ENCODE data around the gene TUBGCP3.

The TUBGCP3 gene

DNA sequence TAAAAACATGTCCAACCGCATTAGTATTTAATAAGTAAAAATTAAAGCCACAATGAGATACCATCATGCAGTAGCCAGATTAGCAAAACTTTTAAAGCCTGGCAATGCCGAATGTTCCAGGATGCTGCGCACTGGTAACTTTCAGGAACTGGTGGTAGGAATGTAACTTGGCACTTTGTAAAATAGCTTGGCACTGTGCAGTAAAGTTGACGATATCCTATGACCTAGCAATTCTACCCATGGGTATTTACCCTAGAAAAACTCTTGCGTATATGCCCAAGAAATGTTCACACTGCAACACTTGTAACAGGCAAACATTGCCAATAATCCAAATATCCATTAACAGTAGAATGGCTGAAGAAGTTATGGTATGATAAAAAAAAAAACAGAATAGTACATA lies 114.1 kb downstream of the TUBGCP3 start:
- no peak for DNase-seq

GRCh38 chr13:112469071-112469745 lies 118.7 kb downstream of the TUBGCP3 start:
- DNase-seq: no peak

DNA sequence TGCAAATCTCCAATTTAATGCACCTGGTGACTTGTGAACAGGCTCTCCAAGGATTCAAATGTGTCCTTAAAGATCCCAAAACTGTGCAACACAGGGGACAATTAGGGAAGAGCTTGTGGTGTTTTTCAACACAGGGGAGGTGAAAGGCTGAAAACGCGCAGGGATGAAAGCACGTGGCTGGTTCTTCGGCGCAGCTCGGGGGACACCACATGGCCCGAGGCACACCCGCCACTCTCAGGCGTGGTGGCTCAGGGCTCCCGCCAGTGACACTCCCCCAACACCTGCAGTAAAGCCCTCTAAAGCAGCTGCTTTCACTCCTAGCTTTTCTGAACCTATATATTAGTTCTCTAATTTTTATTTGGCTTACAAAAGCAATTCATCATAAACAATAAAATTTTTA lies 119.9 kb downstream of the TUBGCP3 start:
- DNase-seq: no peak

GRCh38 chr13:112467236-112467635 lies 120.7 kb downstream of the TUBGCP3 start:
- DNase-seq: no peak

DNA sequence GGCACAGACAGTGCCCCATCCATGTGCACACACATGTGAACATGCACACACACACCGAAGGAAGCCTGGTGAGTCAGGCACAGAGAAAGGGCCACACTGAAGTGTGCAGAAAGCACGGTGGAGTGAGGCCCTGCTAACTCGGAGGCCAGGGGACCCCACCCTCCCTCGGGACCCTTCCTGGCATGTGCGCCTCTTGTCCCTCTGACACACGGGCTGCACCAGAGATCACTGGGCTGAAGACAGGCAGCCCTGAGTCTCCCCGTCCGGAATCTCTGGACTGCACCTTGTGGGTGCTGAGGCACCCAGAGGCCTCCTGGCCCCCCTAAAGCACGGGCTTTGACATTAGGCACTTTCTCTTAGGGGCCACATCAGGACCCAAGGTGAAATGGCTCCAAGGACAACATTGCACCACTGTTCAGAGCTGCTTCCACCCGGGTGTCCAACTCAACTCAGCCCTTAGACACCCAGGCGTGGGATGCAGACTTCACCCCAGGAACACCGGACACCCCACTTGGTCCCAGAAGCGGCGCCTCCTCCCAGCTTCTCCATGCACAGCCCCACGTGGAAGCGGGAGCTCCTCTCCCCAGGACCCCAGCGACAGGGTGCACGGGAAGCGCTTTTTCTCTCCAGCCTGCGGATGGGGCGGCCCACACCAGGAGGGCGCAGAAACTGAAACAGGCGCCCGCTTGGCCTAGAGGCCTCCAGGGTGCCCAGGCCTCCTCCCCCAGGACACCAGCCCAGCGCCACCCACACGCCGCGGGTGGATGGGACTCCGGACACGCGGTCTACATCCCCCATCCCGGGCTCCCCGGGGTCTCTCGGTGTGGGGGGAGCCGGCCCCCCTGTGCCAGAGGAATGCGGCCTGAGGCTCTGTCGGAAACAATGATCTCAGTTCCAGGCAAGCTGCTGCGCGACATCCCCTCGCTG lies 121.6 kb downstream of the TUBGCP3 start:
- DNase-seq: no peak

DNA sequence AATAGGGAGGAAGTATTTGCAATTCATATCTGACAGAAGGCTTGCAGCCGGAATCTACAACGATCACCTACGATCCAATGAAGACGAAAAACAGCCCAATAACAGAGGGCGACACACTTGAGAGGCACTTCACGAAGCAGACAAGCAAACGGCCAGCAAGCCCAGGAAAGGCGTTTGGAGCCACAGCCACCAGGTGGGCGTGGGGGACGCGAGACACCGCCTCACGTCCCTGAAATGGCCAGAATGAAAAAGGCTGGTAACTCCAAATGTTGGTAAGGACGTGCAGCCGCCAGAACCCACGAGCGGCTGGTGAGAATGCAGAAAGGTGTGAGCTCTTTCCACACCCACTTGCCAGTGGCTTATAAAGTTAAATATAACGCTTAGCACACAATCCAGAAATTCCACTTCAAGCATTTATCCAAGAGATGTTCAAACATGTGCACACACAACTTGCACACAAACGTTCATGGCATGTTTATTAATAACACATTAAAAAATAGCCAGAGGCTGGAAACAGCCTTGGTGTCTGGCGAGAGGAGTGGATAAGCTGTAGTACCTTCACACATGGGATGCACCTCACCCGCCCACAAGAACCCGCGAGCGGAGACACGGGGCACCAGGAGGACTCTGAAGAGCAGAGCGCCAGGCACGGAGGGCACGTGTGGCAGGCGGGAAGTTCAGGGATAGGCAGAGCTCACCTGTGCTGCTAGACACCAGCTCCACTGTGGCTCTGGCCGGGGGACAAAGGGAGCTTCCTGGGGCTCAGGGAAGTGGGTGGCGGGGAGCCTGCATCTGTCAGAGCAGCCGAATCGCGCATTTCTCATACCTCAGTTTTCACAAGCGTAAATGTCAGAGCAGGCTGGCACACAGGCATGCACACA lies 122.5 kb downstream of the TUBGCP3 start:
- peak in 1 of 2 experiments; percentile 10 for DNase-seq

DNA sequence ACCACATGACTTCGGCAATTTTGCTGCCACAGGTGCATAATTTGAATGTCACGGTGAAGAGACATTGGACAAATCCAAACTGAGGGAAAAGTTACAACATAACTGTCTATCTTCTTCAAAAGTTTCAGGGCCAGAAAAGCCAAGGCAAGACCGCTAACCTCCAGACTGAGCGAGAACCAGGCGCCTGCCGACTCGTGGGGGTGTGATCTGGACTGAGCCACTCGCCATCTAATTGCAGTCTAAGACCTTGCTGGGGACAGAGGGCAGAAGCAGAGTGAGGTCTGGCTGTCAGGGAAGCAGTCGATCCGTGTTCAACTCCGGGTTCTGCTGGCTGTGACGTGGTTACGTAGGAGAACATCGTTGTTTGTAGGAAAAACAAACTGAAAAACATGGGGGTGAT lies 123.2 kb downstream of the TUBGCP3 start:
- DNase-seq: peak in 1 of 2 experiments; percentile 7

DNA sequence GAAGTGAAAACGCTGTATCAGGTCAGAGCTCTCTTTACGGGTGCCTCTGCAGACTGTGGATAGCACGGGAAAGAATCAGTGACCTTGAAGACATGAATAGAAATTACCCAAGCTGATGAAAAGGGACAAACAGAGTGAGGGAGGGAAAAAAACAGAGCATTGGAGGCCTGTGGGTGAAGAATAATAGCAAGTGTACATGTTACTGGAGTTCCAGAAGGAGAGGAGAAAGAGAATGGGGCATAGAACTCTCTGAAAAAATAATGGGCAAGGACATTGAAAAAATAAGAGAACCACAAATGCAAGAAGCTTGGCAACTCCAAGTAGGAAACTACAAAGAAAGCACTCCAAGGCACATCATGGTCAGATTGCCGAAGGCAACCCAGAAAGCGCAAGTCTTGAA lies 125.5 kb downstream of the TUBGCP3 start:
- no peak for DNase-seq

DNA sequence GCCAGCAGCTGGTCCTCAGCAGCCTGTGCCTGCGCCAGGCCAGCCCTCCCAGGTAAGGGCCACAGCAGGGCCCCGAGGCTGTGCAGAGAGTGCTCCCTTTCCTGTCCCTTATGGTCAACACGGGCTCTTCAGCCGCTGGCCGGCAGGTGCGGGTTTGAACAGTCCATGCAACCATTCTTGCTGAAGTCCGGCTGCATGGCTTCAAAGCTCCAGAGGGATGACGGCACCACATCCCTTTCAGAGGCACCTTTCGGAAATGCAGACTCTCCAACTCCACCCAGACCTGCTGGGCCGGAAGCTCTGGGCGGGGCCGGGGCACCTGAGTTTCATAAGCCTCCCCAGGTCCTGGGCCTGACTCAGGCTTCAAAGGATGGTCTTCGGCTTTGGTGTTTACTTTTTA lies 130.5 kb downstream of the TUBGCP3 start:
- DNase-seq: no peak

GRCh38 chr13:112457081-112457480 lies 130.9 kb downstream of the TUBGCP3 start:
- DNase-seq: no peak

DNA sequence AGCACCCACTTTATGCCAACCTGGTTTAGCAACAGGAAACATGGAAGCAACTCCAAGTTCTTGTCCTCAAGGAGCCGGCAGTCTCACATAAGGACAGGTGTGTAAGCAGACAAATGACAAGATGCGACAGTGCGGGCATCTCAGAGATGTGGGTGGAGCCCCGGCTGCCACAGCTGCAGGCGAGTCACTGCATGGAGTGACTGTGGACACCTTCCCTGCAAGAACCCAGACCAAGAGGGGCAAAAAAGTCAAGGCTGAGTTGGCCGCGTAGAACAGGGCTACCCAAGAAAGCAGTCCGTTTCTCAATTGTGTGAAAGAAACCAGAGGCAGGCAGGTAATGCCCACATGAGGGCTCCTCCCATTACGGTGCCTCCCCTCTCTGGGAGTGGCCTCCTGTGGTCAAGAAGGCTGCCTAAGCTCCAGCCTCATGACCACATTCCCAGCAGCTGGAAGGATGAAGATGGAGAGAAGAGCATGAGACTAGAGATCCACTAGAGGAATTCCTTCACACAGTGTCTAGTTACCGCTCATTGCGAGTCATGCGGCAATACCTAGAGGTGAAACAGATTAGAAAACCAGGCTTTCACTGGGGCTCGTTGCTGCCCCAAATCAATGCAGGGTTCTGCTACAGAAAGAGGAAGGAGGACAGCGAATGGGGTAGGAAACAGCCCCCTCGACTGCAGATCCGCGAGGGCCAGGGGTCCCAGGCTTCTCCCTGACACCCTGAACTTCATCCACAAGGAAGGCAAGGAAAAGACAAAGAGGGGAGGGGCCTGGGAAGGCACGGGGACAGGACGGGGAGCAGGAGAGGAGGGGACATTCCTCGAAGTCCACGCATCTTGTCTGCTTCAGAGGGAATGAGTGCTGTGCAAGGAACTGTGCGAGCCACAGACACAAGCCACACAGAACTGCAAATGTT lies 131.6 kb downstream of the TUBGCP3 start:
- no peak for DNase-seq

DNA sequence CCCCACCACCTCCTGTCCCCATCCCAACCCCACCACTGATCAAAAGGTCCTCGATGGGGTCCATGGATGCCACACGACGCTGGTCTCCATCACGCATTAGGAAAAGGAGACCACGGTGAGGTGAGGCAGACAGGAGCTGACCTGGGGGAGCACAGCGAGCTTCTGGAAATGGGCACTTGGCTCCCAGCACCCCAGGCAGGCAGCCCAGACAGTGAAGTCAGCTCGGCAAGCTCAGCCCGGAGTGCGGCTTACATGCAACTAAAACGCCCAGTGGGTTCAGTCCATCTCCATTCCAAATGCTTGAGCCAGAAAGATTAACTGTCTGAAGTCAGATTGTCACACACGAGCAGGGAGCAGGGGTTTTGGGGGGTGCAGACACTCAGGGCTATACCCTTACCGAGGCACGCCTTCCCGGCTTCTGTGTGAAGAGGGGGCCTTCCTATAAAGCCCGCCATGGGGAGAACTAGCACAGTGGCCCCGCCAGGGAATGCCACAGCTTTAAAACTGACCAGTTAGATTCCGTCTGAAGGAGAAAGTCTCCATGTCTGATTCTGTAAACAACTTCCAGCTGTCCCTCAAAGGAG lies 132.4 kb downstream of the TUBGCP3 start:
- no peak for DNase-seq

DNA sequence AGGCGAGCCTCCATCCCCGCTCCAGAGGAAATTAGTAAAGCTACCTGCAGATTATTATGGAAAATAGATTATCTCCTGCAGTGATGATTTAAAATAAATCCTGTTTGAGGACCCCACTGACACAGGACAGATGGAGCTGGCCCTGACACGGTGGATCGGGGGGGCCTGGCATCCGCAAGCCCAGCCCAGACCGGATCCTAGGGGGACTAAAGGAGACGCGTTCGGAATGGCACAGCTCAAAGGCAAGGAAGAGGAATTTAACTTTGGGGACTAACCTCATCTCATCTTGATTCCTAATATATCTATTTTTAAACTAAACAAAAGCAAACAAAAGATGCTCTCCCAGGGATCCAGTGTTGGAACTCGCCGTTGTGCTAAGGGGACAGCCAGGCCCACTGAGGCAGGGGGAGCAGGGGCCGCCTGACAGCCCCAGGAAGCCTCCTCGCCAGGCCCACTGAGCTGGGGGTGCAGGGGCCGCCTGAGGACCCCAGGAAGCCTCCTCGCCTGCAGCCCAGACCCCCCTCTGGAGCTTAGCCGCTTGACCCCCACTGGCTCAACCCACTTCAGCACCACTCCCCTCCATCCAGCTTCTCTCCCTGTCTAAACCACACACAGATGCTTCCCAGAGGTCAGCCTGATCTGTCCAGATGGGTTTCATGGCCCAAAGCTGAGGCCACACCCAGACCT lies 133.2 kb downstream of the TUBGCP3 start:
- DNase-seq: no peak

GRCh38 chr13:112453874-112454647 lies 133.9 kb downstream of the TUBGCP3 start:
- DNase-seq: no peak

DNA sequence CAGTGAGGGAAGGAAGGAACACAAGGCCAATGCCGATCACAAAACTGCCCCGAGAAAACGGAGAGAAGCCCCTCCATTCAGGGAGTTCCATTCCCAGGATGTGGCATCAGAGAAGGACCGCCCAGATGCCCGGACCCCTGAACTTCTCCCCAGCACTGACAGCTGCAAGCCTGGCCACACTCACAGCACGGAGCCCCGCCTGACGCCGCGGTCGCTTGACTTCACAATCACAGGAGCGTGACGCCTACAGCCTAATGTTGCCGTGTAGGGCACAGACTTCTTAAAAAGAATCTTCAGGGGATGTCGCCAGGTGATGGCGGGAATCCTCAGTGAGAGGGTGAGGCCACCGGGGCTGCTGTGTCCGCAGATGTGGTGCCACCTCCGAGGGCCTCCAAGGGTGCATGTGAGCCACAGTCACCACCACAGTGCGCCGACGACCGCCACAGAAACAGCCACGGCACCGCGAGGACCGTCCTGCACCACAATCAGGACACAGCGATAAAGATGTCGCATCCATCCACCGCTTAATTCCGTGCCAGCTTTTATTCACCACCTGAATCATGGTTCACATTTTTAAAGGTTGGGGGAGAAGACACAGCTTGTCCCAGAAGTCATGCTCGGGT lies 134.6 kb downstream of the TUBGCP3 start:
- DNase-seq: no peak

DNA sequence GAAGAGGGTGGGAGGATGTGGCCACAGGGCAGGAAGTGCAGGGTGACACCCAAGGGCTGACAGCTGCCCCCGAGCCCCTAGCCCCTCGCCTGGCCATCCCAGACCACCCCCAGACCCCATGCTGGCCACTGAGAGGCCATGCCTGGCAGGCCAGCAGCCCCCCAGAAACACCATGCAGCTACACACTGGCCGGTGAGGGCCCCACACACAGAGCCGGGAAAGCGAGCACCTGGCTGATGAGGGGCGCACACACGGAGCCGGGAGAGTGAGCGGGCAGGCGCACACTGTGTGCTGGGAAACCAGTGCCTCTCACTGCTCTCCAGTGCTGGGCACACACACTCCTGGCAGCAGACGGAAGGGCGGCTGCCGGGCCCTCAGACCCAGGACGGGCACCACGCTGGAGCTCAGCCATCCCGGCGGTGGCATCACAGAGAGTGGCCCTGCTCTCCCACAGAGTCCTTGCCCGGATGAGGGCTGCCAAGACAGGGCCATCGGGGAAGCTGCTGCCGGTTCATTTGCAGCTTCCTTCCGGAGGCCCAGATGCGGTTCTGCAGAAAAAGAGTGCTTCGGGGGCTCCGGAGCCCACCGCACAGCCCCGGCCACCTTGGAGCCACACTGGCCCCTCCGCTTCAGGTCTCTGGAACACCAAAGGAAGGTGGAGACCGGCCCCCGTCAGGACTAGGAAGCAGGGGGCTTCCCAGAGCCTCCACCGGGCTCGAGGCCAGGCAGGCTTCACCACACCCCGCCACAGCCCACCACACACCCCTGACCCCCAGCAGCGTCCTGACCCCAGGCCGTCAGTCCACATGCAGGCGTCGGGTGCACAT lies 135.4 kb downstream of the TUBGCP3 start:
- DNase-seq: no peak

DNA sequence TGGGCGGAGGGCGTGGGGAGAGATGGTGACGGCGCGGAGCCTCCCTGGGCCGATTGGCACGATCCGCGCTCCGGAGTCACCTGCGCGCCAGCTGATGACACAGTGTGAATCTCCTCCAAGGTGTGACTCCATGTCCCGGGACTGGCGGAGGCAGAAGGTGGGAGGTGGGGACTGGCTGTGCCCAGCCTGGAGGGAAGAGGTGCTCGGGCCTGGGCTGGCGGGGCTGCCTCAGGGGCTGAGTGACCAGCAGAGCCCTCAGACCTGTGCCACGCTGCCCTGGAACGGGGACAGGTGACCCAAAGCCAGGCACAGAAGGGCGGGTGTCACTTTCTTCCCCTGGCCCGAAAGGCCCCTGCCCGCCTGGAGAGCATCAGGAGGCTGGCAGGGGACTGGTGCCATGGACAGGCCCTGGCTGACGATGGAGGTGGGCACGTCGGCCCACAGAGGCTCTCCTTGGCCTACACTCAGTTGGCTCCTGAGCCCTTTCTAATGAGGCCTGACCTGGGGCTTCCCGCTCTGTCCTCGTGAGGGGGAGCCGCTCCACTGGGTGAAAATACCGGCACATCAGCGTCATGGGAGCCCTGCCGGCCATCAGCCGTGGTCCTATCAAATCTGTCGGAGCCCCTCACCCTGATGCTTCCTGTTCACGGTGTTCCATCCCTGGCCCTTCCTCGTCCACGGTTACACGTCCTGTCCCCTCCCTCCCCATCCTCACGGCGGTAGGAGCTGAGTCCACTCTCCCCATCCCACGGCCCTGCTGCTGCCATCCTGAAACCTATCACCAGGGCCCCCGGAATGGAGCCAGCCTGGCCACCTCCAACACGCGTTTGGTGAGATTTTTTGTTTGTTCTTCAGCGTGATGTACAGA lies 136.2 kb downstream of the TUBGCP3 start:
- no peak for DNase-seq

GRCh38 chr13:112450904-112451240 lies 137.1 kb downstream of the TUBGCP3 start:
- no peak for DNase-seq

All from activated T-cell treated with anti-CD3 and anti-CD28 coated beads, Interleukin-2, amount 50 U/mL, for 48 hours (primary cell).